GM23338 (cell line): ENCODE measurements around the gene MYO18B. TPM values are rescaled to one million over a fixed set of nuclear protein-coding genes. Genes with fewer than 3 reads are reported as not detected.

Experiments used
- ATAC-seq: fragments of 200-7000 bp; cut with Tn5 transposase; 3 replicates; pipeline ENCODE4 v1.9.1; 2020
- DNase-seq: peaks from one replicate; pipeline ENCODE4 v3.0.0-alpha.2; 2015; ENCODE audit warnings: low spot score
- H2AFZ ChIP-seq: fragments of 200-600 bp; sonication (generic); 2 replicates; pipeline ENCODE4 v1.8.0; 2016; ENCODE audit warnings: antibody characterized with exemption, mild to moderate bottlenecking, moderate library complexity
- H3F3A ChIP-seq: fragments of 200-600 bp; sonication (generic); replicated peaks from 2 replicates; pipeline ENCODE4 v1.8.0; 2017; ENCODE audit warnings: antibody characterized with exemption, mixed run types, low read depth
- H3K27ac ChIP-seq: fragments of 200-600 bp; sonication (generic); 2 replicates; pipeline ENCODE4 v1.6.1; 2016; ENCODE audit warnings: low read depth
- H3K27me3 ChIP-seq: fragments of 200-600 bp; sonication (generic); 2 replicates; pipeline ENCODE4 v1.8.0; 2016; ENCODE audit warnings: mild to moderate bottlenecking, mixed run types, moderate library complexity; ENCODE audit not compliant: insufficient read depth
- H3K36me3 ChIP-seq: fragments of 200-600 bp; sonication (generic); 2 replicates; pipeline ENCODE4 v1.8.0; 2016; ENCODE audit warnings: mild to moderate bottlenecking; ENCODE audit not compliant: insufficient read depth
- H3K4me1 ChIP-seq: fragments of 200-600 bp; sonication (generic); 2 replicates; pipeline ENCODE4 v1.8.0; 2016; ENCODE audit warnings: mild to moderate bottlenecking, moderate library complexity; ENCODE audit not compliant: insufficient read depth
- H3K4me2 ChIP-seq: fragments of 200-600 bp; sonication (generic); 2 replicates; pipeline ENCODE4 v1.7.1; 2017; ENCODE audit warnings: mixed run types
- H3K4me3 ChIP-seq: fragments of 200-600 bp; sonication (generic); 2 replicates; pipeline ENCODE4 v1.6.1; 2016; ENCODE audit warnings: mixed run types
- H3K79me2 ChIP-seq: fragments of 200-600 bp; sonication (generic); replicated peaks from 2 replicates; pipeline ENCODE4 v1.8.0; 2017; ENCODE audit warnings: mild to moderate bottlenecking; ENCODE audit not compliant: insufficient read depth
- H3K9me2 ChIP-seq: fragments of 200-600 bp; sonication (generic); 2 replicates; pipeline ENCODE4 v1.8.0; 2017; ENCODE audit not compliant: insufficient read depth
- H4K20me1 ChIP-seq: fragments of 200-600 bp; sonication (generic); replicated peaks from 2 replicates; pipeline ENCODE4 v1.8.0; 2017; ENCODE audit warnings: mild to moderate bottlenecking; ENCODE audit not compliant: insufficient read depth
- H3K27ac Mint-ChIP-seq: 2 replicates; pipeline ENCODE4 v1.8.0; 2020; ENCODE audit warnings: inconsistent platforms, mild to moderate bottlenecking, moderate library complexity, mixed read lengths
- H3K27me3 Mint-ChIP-seq: 3 replicates; pipeline ENCODE4 v1.8.0; 2022; ENCODE audit warnings: low read depth, mild to moderate bottlenecking, moderate library complexity, mixed read lengths, inconsistent platforms; ENCODE audit not compliant: insufficient read depth, poor library complexity
- H3K36me3 Mint-ChIP-seq: 3 replicates; pipeline ENCODE4 v1.8.0; 2021; ENCODE audit warnings: low read depth, mild to moderate bottlenecking, inconsistent platforms, moderate library complexity, mixed read lengths
- H3K4me1 Mint-ChIP-seq: 3 replicates; pipeline ENCODE4 v1.8.0; 2020; ENCODE audit warnings: mild to moderate bottlenecking, inconsistent platforms, mixed read lengths
- H3K4me3 Mint-ChIP-seq: 3 replicates; pipeline ENCODE4 v1.8.0; 2021; ENCODE audit warnings: moderate library complexity, mild to moderate bottlenecking, inconsistent platforms, mixed read lengths
- H3K9me3 Mint-ChIP-seq: 3 replicates; pipeline ENCODE4 v1.8.0; 2020; ENCODE audit warnings: moderate library complexity, mild to moderate bottlenecking, inconsistent platforms, mixed read lengths
- CREB1 ChIP-seq: fragments of 250-450 bp; sonication (Bioruptor Pico); IDR thresholded peaks from 2 replicates; pipeline ENCODE4 v1.5.0; 2020; ENCODE audit warnings: low read depth, mild to moderate bottlenecking, moderate library complexity
- EZH2 ChIP-seq: fragments of 200-600 bp; sonication (generic); IDR thresholded peaks from one replicate; pipeline ENCODE4 v1.8.0; 2017; ENCODE audit warnings: antibody characterized with exemption, mild to moderate bottlenecking, low read depth; ENCODE audit not compliant: unreplicated experiment
- EZH2phosphoT487 ChIP-seq: fragments of 200-600 bp; sonication (generic); IDR thresholded peaks from one replicate; pipeline ENCODE4 v1.8.1; 2018; ENCODE audit warnings: antibody characterized with exemption; ENCODE audit not compliant: unreplicated experiment
- JUNB ChIP-seq: IDR thresholded peaks from one replicate; pipeline ENCODE4 v1.6.1; 2016; ENCODE audit warnings: antibody characterized with exemption; ENCODE audit not compliant: unreplicated experiment
- NANOG ChIP-seq: IDR thresholded peaks from 2 replicates; pipeline ENCODE4 v1.6.1; 2016; ENCODE audit warnings: antibody characterized with exemption, borderline replicate concordance
- POLR2AphosphoS5 ChIP-seq: IDR thresholded peaks from 2 replicates; pipeline ENCODE4 v1.6.1; 2016; ENCODE audit warnings: antibody characterized with exemption, low read depth
- STAT1 ChIP-seq: IDR thresholded peaks from one replicate; pipeline ENCODE4 v1.6.1; 2016; ENCODE audit warnings: antibody characterized with exemption; ENCODE audit not compliant: unreplicated experiment
- ZNF114 ChIP-seq: fragments of 250-450 bp; sonication (Bioruptor Pico); IDR thresholded peaks from 2 replicates; pipeline ENCODE4 v1.5.0; 2020; ENCODE audit warnings: mild to moderate bottlenecking, moderate library complexity
- ZNF331 ChIP-seq: fragments of 250-450 bp; sonication (Bioruptor Pico); IDR thresholded peaks from 2 replicates; pipeline ENCODE4 v1.5.0; 2020; ENCODE audit warnings: low read depth, mild to moderate bottlenecking, moderate library complexity
- polyA plus RNA-seq: library from polyadenylated mRNA; unstranded; fragments of >200 nt; fragmentation: Nextera tagmentation; extraction: Ambion mirVana; gene quantifications from 2 replicates; pipeline ENCODE4 v1.2.1, GENCODE V29; 2016
- total RNA-seq: library from RNA; depleted of rRNA; stranded (reverse); fragments of >200 nt; shearing (Covaris generic); gene quantifications from 2 replicates; pipeline ENCODE4 v1.2.3, GENCODE V29; 2014
- TF ChIP-seq, protein P1 (sequence below), 2 experiments: fragments of 200-600 bp in 1 of 2; sonication (generic) in 1 of 2; conservative IDR thresholded peaks; 2 replicates each; pipeline versions ENCODE4 v1.5.1 to v1.6.1; 2016 to 2017; ENCODE audit warnings: antibody characterized with exemption in 2 of 2, low read depth in 2 of 2, mild to moderate bottlenecking in 2 of 2, moderate library complexity in 1 of 2
- TF ChIP-seq, protein P2 (sequence below): IDR thresholded peaks from 2 replicates; pipeline ENCODE4 v1.6.1; 2016; ENCODE audit warnings: antibody characterized with exemption
- TF ChIP-seq, protein P3 (sequence below): fragments of 250-450 bp; sonication (Bioruptor Pico); IDR thresholded peaks from 2 replicates; pipeline ENCODE4 v1.5.0; 2020; ENCODE audit warnings: mild to moderate bottlenecking, moderate library complexity

Gene MYO18B
- total and polyA plus RNA-seq, 2 experiments from 2014 or later: 0.36 to 0.45 TPM

DNA sequence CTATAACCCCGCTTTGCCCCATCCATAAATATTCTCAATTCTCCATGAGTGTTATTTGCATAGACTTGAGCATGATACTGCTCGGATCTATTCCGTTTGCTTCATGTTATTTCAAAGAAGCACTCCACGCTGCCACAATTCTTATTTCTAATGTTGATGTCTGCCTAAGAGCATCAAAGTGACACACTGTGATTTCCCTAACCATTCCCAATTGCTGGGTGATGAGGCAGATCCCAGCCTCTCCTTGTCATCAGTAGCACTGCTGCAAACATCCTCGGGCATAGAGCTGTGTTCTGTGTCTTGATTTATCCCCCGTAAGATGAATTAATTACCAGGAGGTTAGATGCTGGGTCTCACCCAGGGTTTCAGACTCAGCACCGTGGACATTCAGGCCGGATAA lies 249.0 kb downstream of the MYO18B start (continued):
- TF ChIP-seq, protein P1, sequence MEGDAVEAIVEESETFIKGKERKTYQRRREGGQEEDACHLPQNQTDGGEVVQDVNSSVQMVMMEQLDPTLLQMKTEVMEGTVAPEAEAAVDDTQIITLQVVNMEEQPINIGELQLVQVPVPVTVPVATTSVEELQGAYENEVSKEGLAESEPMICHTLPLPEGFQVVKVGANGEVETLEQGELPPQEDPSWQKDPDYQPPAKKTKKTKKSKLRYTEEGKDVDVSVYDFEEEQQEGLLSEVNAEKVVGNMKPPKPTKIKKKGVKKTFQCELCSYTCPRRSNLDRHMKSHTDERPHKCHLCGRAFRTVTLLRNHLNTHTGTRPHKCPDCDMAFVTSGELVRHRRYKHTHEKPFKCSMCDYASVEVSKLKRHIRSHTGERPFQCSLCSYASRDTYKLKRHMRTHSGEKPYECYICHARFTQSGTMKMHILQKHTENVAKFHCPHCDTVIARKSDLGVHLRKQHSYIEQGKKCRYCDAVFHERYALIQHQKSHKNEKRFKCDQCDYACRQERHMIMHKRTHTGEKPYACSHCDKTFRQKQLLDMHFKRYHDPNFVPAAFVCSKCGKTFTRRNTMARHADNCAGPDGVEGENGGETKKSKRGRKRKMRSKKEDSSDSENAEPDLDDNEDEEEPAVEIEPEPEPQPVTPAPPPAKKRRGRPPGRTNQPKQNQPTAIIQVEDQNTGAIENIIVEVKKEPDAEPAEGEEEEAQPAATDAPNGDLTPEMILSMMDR (conservative IDR thresholded peaks at IDR 0.05; ENCODE audit: low read depth in 2 of 2): no peak
- no peak for TF ChIP-seq STAT1
- TF ChIP-seq POLR2AphosphoS5: no peak
- TF ChIP-seq, protein P2, sequence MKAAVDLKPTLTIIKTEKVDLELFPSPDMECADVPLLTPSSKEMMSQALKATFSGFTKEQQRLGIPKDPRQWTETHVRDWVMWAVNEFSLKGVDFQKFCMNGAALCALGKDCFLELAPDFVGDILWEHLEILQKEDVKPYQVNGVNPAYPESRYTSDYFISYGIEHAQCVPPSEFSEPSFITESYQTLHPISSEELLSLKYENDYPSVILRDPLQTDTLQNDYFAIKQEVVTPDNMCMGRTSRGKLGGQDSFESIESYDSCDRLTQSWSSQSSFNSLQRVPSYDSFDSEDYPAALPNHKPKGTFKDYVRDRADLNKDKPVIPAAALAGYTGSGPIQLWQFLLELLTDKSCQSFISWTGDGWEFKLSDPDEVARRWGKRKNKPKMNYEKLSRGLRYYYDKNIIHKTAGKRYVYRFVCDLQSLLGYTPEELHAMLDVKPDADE: no peak
- no peak for TF ChIP-seq JUNB
- no peak for TF ChIP-seq ZNF114 (CRISPR knock-in tag)

DNA sequence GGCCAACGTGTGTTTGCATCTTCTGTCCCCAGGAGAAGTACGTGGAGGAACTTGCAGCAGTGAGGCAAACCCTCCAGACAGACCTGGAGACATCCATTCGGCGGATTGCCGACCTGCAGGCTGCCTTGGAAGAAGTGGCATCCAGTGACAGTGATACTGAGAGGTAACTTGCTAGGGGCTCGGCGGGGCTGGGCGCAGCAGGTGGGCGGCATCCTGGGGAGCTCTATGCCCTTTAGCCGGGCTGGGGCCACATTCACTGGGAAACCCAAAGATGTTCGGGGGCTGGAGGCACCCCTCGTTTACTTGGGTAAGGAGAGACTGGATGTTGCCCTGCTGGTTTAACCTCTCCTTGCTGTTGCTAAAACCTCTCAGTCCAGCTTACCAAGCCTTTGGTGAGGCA lies 250.3 kb downstream of the MYO18B start:
- Mint-ChIP-seq H3K36me3 (no peaks in the 10 kb centered on the region), H3K27ac (no peak overlapping the region), H3K4me3 (no peak overlapping the region), H3K27me3 (peaks cover 4% of the 10 kb centered on the region), H3K9me3 (no peaks in the 10 kb centered on the region), H3K4me1 (peaks cover 14% of the 10 kb centered on the region)
- no peak for DNase-seq
- Histone ChIP-seq H3K4me1 (no peaks in the 10 kb centered on the region), H3F3A (no peaks in the 10 kb centered on the region), H3K27me3 (no peaks in the 10 kb centered on the region), H4K20me1 (no peaks in the 10 kb centered on the region), H3K9me2 (peaks cover 2% of the 10 kb centered on the region; the same call in 1 of the 2 replicates), H3K36me3 (no peaks in the 10 kb centered on the region), H3K4me3 (no peak overlapping the region), H3K79me2 (no peaks in the 10 kb centered on the region), H3K27ac (no peak overlapping the region), H3K4me2 (no peak overlapping the region), H2AFZ (no peak overlapping the region)
- ATAC-seq: no peak
- TF ChIP-seq STAT1 (no peak), ZNF114 (CRISPR knock-in tag) (no peak), EZH2phosphoT487 (no peak), JUNB (no peak), NANOG (no peak), EZH2 (no peak), ZNF331 (CRISPR knock-in tag) (no peak), CREB1 (no peak), POLR2AphosphoS5 (no peak)
- TF ChIP-seq, protein P1 (conservative IDR thresholded peaks at IDR 0.05; ENCODE audit: low read depth in 2 of 2): no peak
- TF ChIP-seq, protein P2: no peak
- TF ChIP-seq, protein P3, sequence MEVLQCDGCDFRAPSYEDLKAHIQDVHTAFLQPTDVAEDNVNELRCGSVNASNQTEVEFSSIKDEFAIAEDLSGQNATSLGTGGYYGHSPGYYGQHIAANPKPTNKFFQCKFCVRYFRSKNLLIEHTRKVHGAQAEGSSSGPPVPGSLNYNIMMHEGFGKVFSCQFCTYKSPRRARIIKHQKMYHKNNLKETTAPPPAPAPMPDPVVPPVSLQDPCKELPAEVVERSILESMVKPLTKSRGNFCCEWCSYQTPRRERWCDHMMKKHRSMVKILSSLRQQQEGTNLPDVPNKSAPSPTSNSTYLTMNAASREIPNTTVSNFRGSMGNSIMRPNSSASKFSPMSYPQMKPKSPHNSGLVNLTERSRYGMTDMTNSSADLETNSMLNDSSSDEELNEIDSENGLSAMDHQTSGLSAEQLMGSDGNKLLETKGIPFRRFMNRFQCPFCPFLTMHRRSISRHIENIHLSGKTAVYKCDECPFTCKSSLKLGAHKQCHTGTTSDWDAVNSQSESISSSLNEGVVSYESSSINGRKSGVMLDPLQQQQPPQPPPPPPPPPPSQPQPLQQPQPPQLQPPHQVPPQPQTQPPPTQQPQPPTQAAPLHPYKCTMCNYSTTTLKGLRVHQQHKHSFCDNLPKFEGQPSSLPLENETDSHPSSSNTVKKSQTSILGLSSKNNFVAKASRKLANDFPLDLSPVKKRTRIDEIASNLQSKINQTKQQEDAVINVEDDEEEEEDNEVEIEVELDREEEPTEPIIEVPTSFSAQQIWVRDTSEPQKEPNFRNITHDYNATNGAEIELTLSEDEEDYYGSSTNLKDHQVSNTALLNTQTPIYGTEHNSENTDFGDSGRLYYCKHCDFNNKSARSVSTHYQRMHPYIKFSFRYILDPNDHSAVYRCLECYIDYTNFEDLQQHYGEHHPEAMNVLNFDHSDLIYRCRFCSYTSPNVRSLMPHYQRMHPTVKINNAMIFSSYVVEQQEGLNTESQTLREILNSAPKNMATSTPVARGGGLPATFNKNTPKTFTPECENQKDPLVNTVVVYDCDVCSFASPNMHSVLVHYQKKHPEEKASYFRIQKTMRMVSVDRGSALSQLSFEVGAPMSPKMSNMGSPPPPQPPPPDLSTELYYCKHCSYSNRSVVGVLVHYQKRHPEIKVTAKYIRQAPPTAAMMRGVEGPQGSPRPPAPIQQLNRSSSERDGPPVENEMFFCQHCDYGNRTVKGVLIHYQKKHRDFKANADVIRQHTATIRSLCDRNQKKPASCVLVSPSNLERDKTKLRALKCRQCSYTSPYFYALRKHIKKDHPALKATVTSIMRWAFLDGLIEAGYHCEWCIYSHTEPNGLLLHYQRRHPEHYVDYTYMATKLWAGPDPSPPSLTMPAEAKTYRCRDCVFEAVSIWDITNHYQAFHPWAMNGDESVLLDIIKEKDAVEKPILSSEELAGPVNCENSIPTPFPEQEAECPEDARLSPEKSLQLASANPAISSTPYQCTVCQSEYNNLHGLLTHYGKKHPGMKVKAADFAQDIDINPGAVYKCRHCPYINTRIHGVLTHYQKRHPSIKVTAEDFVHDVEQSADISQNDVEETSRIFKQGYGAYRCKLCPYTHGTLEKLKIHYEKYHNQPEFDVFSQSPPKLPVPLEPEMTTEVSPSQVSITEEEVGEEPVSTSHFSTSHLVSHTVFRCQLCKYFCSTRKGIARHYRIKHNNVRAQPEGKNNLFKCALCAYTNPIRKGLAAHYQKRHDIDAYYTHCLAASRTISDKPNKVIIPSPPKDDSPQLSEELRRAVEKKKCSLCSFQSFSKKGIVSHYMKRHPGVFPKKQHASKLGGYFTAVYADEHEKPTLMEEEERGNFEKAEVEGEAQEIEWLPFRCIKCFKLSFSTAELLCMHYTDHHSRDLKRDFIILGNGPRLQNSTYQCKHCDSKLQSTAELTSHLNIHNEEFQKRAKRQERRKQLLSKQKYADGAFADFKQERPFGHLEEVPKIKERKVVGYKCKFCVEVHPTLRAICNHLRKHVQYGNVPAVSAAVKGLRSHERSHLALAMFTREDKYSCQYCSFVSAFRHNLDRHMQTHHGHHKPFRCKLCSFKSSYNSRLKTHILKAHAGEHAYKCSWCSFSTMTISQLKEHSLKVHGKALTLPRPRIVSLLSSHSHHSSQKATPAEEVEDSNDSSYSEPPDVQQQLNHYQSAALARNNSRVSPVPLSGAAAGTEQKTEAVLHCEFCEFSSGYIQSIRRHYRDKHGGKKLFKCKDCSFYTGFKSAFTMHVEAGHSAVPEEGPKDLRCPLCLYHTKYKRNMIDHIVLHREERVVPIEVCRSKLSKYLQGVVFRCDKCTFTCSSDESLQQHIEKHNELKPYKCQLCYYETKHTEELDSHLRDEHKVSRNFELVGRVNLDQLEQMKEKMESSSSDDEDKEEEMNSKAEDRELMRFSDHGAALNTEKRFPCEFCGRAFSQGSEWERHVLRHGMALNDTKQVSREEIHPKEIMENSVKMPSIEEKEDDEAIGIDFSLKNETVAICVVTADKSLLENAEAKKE: no peak
